Lower leg skin (tissue), 4 donors: Measurements from ENCODE around the gene LEO1. TPM values are rescaled to one million over a fixed set of nuclear protein-coding genes. Genes with fewer than 3 reads are reported as not detected.

Source experiments
- DNase-seq, 2 donors: peaks; one replicate each; pipeline ENCODE4 v3.0.0-alpha.2; 2019; ENCODE audit warnings: low spot score in 2 of 2
- H3K4me3 ChIP-seq: fragments of 200-600 bp; sonication (generic); 2 replicates; pipeline ENCODE4 v1.5.1; 2017; ENCODE audit warnings: mild to moderate bottlenecking, low read depth; ENCODE audit not compliant: poor library complexity, severe bottlenecking
- POLR2A ChIP-seq, 2 donors: fragments of 450-650 bp; IDR thresholded peaks; one replicate each; pipeline ENCODE4 v1.6.1; 2016 to 2017; ENCODE audit warnings: antibody characterized with exemption in 2 of 2, mild to moderate bottlenecking in 1 of 2, moderate library complexity in 1 of 2
- WGBS, 2 donors: methylation state at CpG; one replicate each; pipeline ENCODE4 v1.1.5; 2018; 5-methylcytosine and 5-hydroxymethylcytosine counted together
- intact Hi-C: fragments of 100-400 bp; cut with DNase I; formaldehyde crosslinking; loops from one replicate; pipeline ENCODE4 v1.15.0; 2023; ENCODE audit warnings: low total_unique reads
- total RNA-seq, 4 donors: library from RNA; depleted of rRNA; stranded (reverse); fragments of >200 nt; gene quantifications; one replicate each; pipeline ENCODE4 v1.1.0, GENCODE V29; 2016
- TF ChIP-seq, protein P1 (sequence below), 3 donors: fragments of 450-650 bp; IDR thresholded peaks; one replicate each; pipeline ENCODE4 v1.5.1; 2016; ENCODE audit warnings: antibody characterized with exemption in 3 of 3, mild to moderate bottlenecking in 3 of 3, moderate library complexity in 2 of 3

The LEO1 gene
- total RNA-seq, 4 donors from 2014 or later = 18.5 to 23.8 (median 20.8) TPM

DNA sequence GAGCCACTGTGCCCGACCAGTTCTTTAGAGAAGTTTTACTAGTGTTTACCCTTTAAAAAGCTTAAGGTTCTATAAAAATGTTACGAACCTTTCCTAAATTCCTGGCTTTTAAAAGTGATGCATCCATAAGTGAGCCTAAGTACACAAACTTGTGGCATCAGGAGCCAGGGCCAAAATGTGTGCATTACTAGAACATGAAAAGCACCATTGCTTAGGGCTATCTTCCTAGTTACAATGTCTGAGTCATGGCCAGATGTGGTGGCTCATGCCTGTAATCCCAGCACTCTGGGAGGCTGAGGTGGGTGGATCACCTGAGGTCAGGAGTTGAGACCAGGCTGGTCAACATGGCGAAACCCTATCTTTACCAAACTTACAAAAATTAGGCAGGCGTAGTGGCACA is 39.9 kb downstream of the LEO1 start:
- 90 to 95% methylated on average over 4 of the region's 4 CpGs for WGBS, 2 donors
- no peak overlapping the region for H3K4me3 ChIP-seq
- no peak for DNase-seq
- intact Hi-C loops = no loop called here
- TF ChIP-seq, protein P1, sequence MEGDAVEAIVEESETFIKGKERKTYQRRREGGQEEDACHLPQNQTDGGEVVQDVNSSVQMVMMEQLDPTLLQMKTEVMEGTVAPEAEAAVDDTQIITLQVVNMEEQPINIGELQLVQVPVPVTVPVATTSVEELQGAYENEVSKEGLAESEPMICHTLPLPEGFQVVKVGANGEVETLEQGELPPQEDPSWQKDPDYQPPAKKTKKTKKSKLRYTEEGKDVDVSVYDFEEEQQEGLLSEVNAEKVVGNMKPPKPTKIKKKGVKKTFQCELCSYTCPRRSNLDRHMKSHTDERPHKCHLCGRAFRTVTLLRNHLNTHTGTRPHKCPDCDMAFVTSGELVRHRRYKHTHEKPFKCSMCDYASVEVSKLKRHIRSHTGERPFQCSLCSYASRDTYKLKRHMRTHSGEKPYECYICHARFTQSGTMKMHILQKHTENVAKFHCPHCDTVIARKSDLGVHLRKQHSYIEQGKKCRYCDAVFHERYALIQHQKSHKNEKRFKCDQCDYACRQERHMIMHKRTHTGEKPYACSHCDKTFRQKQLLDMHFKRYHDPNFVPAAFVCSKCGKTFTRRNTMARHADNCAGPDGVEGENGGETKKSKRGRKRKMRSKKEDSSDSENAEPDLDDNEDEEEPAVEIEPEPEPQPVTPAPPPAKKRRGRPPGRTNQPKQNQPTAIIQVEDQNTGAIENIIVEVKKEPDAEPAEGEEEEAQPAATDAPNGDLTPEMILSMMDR (IDR thresholded peaks at IDR 0.05) = no peak
- no peak for TF ChIP-seq POLR2A (IDR thresholded peaks at IDR 0.05)

DNA sequence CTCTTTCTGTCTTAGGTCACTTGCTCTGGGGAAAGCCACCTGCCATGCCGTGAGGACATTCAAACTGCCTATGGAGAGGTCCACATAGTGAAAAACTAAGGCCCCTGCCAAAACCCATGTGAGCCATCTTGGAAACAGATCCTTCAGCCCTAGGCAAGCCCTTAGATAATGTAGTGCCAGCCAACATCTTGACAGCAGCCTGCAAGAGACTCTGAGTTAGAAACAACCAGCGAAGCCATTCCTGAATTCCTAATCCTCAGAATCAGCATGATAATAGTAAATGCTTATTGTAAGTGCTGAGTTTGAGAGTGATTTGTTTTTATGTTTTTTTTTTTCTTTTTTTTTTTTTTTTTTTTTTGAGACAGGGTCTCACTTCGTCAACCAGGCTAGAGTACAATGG is 40.6 kb downstream of the LEO1 start:
- TF ChIP-seq POLR2A (IDR thresholded peaks at IDR 0.05) = no peak
- TF ChIP-seq, protein P1 (IDR thresholded peaks at IDR 0.05) = no peak
- no peak overlapping the region for H3K4me3 ChIP-seq
- WGBS, 2 donors = 96 to 97% methylated on average over 3 of the region's 3 CpGs
- intact Hi-C loops = no loop called here
- DNase-seq = no peak

DNA sequence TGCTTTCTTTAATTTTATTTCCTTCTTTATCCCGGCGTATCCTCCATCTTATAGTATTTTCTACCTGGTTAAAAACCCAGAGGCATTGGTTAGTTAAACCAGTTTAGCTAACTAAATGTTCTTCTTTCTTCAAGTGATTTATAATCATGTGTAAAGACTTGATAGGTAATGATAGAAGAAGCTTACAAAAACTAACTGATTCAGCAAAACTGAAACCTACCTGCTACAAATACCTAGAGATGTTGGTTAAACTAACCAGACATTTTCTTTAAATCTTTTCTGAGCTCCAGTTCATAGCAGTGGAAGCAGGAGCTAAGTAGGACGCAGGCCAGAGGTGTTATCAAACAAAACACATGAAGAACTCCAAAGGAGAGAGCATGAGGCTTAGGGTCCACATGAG is 44.8 kb downstream of the LEO1 start:
- TF ChIP-seq POLR2A (IDR thresholded peaks at IDR 0.05) = no peak
- TF ChIP-seq, protein P1 (IDR thresholded peaks at IDR 0.05) = no peak
- no peak for DNase-seq
- intact Hi-C loops = no loop called here
- WGBS, 2 donors = 94 to 97% methylated on average over 3 of the region's 3 CpGs
- no peak overlapping the region for H3K4me3 ChIP-seq

DNA sequence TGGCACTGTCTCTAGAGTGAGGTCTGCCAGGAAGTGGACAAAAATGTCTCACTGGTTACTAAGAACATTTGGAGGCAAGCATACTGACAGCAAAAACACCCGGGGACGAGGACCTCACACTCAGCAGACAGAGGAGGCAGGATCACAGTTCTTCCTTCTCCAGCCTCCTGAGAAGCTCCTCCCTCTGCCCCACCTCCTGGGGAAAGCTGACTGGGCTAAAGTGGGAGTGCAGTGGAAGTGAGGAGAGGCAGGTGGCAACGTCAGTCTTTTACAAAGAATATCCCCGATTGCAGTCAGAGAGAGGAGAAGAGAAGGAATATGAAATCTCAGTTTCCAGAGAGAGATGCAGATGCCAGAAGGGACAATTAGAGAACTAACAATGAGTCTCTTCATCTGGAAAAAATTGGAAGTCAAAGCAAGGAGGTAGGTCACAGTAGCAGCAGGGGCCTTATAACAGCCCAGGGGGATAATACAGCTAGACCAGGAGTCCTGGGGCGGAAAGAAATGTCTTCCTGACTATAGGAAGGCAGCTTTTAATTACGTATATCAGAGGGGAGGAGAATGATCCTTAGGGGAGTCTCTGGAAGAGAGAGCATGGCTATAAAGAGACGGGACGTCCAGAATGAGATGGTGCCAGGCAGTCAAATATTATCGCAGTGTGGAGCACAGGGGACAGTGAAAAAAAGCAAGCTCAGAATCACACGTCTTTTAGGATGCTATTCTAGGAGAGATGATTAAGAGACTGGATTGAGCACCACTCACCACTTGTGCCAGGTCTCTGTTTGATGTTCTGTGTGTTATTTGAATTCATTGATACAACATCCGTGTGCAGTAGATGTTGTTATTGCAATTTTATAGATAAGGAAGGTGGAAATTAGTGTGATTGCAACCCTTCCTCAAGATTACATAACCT is 47.2 kb downstream of the LEO1 start:
- WGBS, 2 donors = 77 to 82% methylated on average over 11 of the region's 11 CpGs
- H3K4me3 ChIP-seq = no peak overlapping the region
- intact Hi-C loops = no loop called here

DNA sequence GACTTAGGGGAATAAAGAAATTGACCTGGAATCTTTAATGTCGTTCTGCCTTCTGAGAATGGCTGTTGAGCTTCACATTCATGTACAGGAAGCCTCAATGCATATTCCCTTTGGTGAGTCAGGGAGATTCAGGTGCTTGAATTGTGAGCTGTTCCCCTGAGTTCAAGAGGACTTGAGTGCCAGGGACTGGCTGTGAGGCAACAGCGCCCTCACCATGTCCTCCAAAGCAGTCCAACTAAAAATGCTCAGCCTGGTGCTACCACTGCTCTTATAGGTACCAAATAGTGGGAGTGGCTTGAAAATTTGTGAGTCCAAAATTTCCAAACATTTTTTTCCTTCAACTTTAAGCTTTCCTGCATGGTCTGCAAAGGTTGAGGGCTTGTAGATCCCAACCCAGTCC is 54.1 kb downstream of the LEO1 start:
- TF ChIP-seq, protein P1 (IDR thresholded peaks at IDR 0.05) = no peak
- no peak for TF ChIP-seq POLR2A (IDR thresholded peaks at IDR 0.05)
- 83 to 86% methylated on average over 2 of the region's 2 CpGs for WGBS, 2 donors
- H3K4me3 ChIP-seq = no peak overlapping the region
- no peak for DNase-seq
- intact Hi-C loops = no loop called here

More for the DNA sequence above, 47.2 kb downstream of the LEO1 start:
- no peak for TF ChIP-seq POLR2A (IDR thresholded peaks at IDR 0.05)
- TF ChIP-seq, protein P1 (IDR thresholded peaks at IDR 0.05) = no peak
- no peak for DNase-seq
